GM20431 (cell line): ENCODE measurements around the gene GPATCH11.

Experiments used
- in situ Hi-C: fragments of 300-500 bp; cut with MseI, MboI; formaldehyde crosslinking; loops from one replicate; pipeline ENCODE4 v1.15.0; 2020; ENCODE audit warnings: low sequenced_read_pairs; ENCODE audit not compliant: unreplicated experiment

GPATCH11 gene

DNA sequence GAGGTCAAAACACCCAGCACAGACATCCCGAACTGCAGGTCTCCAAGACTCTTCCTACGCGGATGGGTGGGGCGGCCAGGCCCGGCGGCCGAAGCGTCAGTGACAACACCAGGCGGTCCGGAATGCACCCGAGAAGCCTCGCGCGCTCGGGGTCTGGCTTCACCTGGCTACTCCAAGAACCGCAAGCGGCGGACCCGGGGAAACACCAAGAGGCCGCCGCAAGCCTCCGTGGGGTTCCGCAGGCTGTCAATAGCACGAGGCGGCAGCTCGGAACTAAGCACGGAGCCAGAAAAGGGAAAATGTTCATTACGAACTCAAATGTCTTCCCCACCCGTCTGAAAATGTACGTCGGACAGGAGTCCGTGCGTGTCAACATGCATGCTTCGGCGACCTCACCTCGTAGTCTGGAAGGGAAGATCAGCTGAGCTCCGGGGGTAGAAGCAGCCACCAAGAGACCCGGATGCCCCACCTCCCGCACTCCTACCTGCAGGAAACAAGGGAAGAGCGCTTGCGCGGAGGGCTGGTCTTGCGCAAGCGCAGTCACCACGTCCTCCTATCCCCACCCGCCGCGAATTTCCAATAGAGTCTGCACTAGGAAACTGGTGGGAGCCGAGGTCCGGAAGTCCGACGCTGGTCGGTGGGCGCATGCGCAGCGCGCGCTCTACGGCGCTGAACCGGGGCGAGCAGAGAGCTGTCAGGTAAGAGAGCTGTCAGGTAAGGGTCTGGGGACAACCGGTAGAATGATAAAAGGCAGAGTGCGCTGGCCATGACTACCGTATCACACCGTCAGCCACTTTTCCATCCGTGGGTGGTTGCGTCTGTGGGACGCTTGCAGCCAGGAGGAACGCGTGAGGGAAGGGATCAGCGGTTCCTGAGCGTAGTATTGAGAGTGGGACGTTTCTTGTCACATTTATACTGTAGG is at the start of gene GPATCH11, which contains the start of gene HEATR5B:
Gene GPATCH11 (plus strand): TSS at position 646 of the 922 bp plus-strand sequence. CDS start 3,864 bp downstream, outside the sequence.
Gene HEATR5B (minus strand): TSS at position 500 of the 922 bp plus-strand sequence. CDS start 958 bp downstream, outside the sequence.
- in situ Hi-C loops = no loop called here

- in situ Hi-C loops = no loop called here
Observed at GRCh38 chr2:37037771-37038170, 46.5 kb upstream of the GPATCH11 start.

- in situ Hi-C loops = no loop called here
Observed at GRCh38 chr2:37039580-37039979, 44.7 kb upstream of the GPATCH11 start.

DNA sequence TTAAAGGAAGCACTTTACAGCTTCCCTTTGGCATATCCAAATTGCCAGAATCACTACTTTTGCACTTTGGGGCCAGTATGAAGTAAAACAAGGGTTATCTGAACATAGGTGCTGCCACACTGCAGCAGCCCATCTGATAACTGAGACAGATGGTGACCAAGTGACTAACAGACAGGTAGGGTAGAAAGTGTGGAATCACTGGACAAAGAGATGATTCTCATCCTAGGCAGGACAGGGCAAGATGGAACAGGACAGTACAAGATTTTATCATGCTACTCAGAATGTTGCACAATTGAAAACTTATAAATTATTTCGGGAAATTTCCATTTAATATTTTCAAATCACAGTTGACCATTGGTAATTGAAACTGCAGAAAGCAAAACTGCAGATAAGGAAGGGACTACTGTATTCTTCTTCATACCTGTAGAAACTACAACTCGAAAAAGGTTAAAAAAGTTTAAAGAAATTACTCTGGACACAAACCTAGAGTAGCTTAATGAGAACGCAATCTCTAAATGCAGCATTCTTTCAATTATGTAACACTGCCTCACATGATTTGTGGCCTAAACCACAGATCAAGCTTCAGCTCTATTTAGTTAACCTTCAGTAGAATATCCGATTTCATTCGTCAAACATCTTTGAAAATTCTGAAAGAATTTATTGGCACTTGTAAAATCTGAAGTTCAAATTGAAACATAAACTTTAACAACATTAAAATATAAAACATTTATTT is 31.6 kb upstream of the GPATCH11 start:
- in situ Hi-C loops = no loop called here

DNA sequence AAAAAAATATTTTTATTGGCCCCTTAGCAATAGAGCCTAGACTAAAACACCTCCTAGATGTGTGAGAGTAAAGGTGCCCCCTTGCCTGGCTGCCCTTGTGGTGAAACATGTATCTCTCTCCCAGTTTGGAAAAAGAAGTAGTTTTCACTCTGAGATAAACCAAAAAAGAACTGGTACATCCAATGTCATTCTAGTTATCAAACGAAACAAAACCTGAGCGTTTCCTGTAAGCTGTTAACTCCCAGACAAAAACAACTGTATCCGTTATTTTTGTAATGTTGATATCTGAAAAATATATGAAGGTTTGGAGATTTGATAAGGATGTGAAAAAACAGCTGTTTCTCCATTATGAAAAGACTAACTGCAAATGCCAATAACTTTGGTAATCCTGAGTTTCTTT is 24.5 kb upstream of the GPATCH11 start:
- in situ Hi-C loops = no loop called here

DNA sequence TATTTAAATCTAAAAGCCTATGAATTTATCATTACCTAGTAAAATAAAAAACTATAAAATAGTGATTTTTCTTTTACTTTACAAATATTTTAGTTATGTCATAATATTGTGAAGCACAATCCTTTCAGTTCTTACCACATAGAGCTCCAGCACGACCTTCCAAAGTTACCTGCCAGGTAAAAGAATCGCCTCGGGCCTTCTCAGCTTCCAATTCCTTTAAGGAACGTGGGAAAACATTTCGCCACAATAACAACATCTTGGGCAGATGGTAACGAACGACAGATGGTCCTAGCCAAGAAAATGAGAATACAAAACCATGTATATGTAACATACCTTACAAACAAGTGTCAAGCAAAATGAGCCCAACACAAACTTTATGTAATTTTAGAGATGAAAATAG is 23.9 kb upstream of the GPATCH11 start:
- in situ Hi-C loops = no loop called here

DNA sequence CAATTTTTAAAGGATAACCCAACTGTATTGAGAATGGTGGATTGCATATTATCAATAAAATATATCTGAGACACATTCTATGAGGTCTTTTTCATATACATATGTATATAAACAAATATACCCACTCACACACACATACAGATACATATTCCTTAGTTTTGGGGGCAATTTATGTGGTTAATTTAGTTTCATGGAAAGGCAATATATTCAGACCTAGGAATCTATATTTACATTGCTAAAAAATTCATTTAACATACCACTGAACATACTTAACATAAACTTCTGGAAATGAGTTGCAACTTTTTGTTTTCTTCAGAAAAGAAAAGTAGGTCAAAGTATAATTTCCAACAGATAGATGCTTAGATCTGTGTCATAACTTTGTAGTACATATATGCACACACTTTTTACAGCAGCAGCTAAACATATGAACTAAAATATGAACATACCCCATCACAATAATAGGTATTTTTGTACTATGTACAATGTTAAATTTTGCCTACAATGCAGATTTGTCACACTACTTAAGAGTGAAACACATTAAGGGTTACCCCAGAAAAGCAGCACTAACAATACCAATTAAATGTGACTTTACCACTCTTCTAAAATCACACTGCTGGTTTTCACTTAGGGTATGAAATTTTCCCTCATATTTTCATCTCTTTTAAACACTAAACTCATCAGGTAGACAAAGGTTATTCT is 23.2 kb upstream of the GPATCH11 start:
- in situ Hi-C loops = no loop called here

GRCh38 chr2:37061776-37062175 is 22.5 kb upstream of the GPATCH11 start:
- in situ Hi-C loops = no loop called here

- in situ Hi-C loops = no loop called here
Observed at GRCh38 chr2:37068686-37069085, 15.6 kb upstream of the GPATCH11 start.

DNA sequence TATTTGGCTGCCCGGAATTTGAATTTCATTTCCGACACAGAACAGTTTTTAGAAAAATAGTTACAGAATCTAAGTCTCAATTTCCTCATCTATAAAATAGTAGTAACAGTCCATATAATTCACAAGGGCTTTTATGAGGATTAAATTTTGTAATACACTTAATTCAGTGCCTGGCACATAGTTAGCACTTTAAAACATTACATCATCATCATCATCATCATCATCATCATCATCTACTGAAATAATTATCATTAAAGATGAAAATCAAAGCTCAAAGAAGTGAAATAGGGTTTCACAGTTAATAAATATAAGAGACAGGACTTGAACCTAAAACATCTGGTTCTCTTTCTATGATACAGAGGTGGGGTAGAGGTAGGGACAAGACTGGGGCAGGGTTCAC is 13.4 kb upstream of the GPATCH11 start:
- in situ Hi-C loops = no loop called here

DNA sequence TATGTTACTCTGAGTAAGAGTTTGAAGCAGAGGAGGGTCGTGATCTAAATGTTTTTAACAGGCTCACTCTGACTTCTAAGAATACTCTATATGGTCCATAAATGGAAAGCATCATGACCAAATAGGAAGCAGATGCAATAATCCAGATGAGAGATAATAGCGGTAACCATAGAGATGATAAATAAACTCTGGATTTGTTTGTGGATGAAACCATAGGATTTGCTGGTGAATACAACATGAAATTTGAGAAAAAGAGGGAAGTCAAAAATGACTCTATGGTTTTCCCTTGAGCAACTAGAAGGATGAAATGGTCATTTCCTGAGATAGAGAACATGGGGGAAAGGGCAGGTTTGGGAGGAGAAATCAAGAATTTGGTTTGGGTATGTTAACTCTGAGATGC is 4.1 kb upstream of the GPATCH11 start:
- in situ Hi-C loops = no loop called here

GRCh38 chr2:37080689-37081088 is 3.6 kb upstream of the GPATCH11 start:
- in situ Hi-C loops = no loop called here

DNA sequence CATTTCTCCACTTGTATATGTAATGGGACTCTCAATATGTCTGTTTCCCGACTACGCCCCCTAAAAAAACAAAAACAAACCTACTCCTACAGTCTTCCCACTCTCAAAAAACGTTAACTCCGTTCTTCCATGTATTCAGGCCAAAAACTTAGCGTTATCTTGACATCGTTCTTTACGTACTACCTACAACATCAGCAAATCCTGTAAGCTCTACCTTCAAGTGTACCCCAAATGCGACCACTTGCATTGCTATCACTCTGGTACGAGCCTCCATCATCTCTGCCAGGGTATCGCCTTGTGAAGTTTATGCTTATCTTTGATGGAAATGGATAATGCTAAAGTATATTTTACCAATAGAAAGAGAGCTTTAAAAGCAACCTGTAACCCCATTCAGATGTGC is 479 bp downstream of the GPATCH11 start:
- in situ Hi-C loops = no loop called here

DNA sequence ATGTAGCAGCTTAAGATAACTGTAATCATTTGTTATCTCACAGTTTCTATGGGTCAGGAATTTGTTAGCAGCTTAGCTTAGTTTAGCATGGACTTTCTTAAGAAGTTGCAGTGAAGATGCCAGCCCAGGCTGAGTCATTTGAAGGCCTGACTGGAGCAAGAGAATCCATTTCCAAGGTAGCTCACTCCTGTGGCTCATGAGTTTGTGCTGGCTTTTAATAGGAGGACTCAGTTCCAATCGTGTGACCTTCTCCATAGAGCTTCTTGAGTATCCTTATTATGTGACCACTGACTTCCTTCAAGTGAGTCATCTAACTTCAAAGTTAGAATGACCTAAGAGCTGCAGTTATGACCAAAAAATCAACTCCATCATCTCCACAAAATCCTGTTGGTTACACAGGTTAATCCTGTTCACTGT is 1.4 kb downstream of the GPATCH11 start:
- in situ Hi-C loops = no loop called here

GRCh38 chr2:37090019-37090477 is 5.7 kb downstream of the GPATCH11 start:
- in situ Hi-C loops = no loop called here

DNA sequence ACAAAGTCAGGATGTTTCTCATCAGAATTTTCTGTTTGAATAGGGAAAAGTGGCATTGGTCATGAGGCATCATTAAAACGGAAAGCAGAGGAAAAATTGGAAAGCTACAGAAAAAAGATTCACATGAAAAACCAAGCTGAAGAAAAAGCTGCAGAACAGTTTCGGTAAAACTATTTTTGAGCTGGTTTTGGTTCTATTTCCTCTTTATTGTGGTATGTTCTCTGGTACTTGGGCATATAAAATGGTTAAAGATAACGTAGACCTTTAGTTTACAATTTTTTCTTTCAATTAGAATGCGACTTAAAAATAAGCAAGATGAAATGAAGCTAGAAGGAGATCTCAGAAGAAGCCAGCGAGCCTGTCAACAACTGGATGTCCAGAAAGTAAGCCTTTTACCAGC is 7.6 kb downstream of the GPATCH11 start:
- in situ Hi-C loops = no loop called here

DNA sequence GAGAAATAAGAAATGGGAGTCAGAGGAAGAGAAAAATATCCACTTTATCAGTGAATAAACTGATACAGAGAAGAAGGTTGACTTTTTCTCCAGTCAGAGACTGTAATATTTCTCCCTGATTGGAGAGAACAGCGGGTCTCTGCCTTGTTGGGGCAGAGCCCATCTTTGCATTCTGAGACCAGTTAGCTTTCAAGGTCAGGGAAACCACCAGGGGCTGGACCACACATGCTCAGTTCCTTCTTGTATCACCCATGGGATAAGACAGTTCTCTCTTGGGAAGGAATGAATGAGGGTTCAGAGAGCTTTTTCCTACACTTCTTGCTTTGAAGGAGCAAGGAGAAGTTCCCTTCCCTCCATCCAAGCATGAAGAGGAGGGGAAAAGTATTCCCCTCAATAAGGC is 12.2 kb downstream of the GPATCH11 start:
- in situ Hi-C loops = no loop called here

GRCh38 chr2:37098416-37099118 is 14.2 kb downstream of the GPATCH11 start:
- in situ Hi-C loops = no loop called here

GRCh38 chr2:37100054-37100453 is 15.7 kb downstream of the GPATCH11 start:
- in situ Hi-C loops = no loop called here

- in situ Hi-C loops = no loop called here
Observed at GRCh38 chr2:37102588-37102987, 18.3 kb downstream of the GPATCH11 start.
